ENCODE results near the gene U2SURP. TPM values are rescaled to one million over a fixed set of nuclear protein-coding genes. Genes with fewer than 3 reads are reported as not detected.

U2SURP gene
- total RNA-seq, 1 experiment from 2014 or later, result 168 TPM

DNA sequence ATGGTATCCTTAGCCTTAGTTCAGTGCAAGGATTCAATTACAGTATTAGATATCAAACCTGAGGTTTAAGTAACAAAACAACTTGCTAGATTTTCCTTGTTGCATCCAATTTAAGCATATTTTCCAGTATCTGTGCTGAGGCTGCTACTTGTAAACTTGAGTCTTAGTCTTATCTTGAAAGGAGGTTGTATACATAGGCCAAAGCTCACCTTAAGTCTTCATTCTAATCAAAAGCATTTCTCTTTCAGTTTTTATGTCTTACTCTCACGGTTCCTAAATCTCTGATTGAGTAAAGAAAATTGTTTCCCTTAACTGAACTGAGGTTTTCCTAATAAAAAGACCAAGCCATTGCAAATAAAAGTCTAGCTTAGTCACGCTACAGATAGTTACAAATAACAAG is 52.6 kb downstream of the U2SURP start:
- Histone ChIP-seq H4K8ac (replicated peaks; ENCODE audit: insufficient read length, low read depth, low read length) (no peak overlapping the region), H2BK120ac (ENCODE audit: low read depth, low read length, poor library complexity, severe bottlenecking) (no peak overlapping the region), H3K4me2 (ENCODE audit: insufficient read depth, insufficient read length, low read length) (no peak overlapping the region), H3K23ac (ENCODE audit: insufficient read length, low read depth, low read length) (no peak overlapping the region), H3K9ac (ENCODE audit: extremely low read depth, insufficient read length, low read length) (no peak overlapping the region), H3K9me3 (ENCODE audit: control insufficient read depth, low read depth, low read length) (no peaks in the 10 kb centered on the region), H3K56ac (ENCODE audit: insufficient read length, low read depth, low read length) (no peak overlapping the region), H2AK5ac (ENCODE audit: insufficient read length, low read length) (no peak overlapping the region), H3K4me1 (ENCODE audit: insufficient read depth, low read length) (no peaks in the 10 kb centered on the region), H2BK20ac (ENCODE audit: low read depth, low read length, poor library complexity, severe bottlenecking) (no peak overlapping the region), H3K18ac (ENCODE audit: insufficient read length, low read depth, low read length) (no peak overlapping the region), H3K23me2 (ENCODE audit: insufficient read length, low read depth, low read length, poor library complexity, severe bottlenecking) (no peaks in the 10 kb centered on the region), H3K79me1 (ENCODE audit: insufficient read depth, low read depth, low read length, poor library complexity, severe bottlenecking) (no peaks in the 10 kb centered on the region), H3K27me3 (ENCODE audit: insufficient read depth, low read length) (no peaks in the 10 kb centered on the region), H3T11ph (ENCODE audit: low read length) (no peak overlapping the region), H4K20me1 (ENCODE audit: control insufficient read depth, insufficient read depth, insufficient read length) (no peaks in the 10 kb centered on the region), H2BK15ac (ENCODE audit: low read depth, low read length) (no peak overlapping the region), H4K91ac (ENCODE audit: insufficient read length, low read depth, low read length) (no peak overlapping the region), H2BK12ac (ENCODE audit: insufficient read length, low read depth, low read length) (no peak overlapping the region), H4K5ac (ENCODE audit: insufficient read length, low read depth, low read length) (no peak overlapping the region), H2BK5ac (ENCODE audit: insufficient read length, low read length) (no peak overlapping the region), H3K4ac (ENCODE audit: low read depth, low read length) (no peak overlapping the region), H3K79me2 (ENCODE audit: insufficient read depth, low read length) (no peaks in the 10 kb centered on the region), H2AFZ (ENCODE audit: low read length) (no peak overlapping the region), H3K14ac (ENCODE audit: insufficient read depth, low read length) (no peak overlapping the region), H3K27ac (ENCODE audit: insufficient read length, low read depth, low read length) (no peak overlapping the region)
- Mint-ChIP-seq H3K9me3 (no peaks in the 10 kb centered on the region), H3K4me1 (no peaks in the 10 kb centered on the region), H3K36me3 (ENCODE audit: insufficient read depth in 1 of 3, low read depth in 3 of 3) (peaks cover 33 to 76% (median 68%) of the 10 kb centered on the region in 3 experiments; a peak in 6 of 7 replicates), H3K4me3 (no peak overlapping the region), H3K27me3 (ENCODE audit: low read depth) (no peaks in the 10 kb centered on the region), H3K27ac (no peak overlapping the region)
- TF ChIP-seq, protein P1, sequence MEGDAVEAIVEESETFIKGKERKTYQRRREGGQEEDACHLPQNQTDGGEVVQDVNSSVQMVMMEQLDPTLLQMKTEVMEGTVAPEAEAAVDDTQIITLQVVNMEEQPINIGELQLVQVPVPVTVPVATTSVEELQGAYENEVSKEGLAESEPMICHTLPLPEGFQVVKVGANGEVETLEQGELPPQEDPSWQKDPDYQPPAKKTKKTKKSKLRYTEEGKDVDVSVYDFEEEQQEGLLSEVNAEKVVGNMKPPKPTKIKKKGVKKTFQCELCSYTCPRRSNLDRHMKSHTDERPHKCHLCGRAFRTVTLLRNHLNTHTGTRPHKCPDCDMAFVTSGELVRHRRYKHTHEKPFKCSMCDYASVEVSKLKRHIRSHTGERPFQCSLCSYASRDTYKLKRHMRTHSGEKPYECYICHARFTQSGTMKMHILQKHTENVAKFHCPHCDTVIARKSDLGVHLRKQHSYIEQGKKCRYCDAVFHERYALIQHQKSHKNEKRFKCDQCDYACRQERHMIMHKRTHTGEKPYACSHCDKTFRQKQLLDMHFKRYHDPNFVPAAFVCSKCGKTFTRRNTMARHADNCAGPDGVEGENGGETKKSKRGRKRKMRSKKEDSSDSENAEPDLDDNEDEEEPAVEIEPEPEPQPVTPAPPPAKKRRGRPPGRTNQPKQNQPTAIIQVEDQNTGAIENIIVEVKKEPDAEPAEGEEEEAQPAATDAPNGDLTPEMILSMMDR (conservative IDR thresholded peaks at IDR 0.05), result no peak
- no CpG with 5 or more reads among the region's 2 CpGs for WGBS (ENCODE audit: extremely low coverage, insufficient read length, low lambda C conversion rate)
- DNase-seq, result no peak

Data from H9 (cell line).